Fibroblast of peridontal ligament (primary cell): ENCODE results near the gene BST1.
"Not testable (repeated sequence)": the region's sequence is repeated elsewhere in the genome, so short reads cannot be mapped to it uniquely, and the experiment has no call there.

Source experiments
- DNase-seq: peaks from one replicate; pipeline ENCODE4 v3.0.0-alpha.2; 2010; ENCODE audit errors: extremely low read depth

BST1 gene

GRCh38 chr4:15712214-15712613 lies 9.3 kb downstream of the BST1 start:
- no peak for DNase-seq

- DNase-seq, result no peak
Measured at GRCh38 chr4:15714141-15714540, 11.3 kb downstream of the BST1 start.

GRCh38 chr4:15714646-15715435 lies 12.0 kb downstream of the BST1 start:
- peak; percentile 37 for DNase-seq

- DNase-seq, result no peak
Measured at GRCh38 chr4:15716115-15716514, 13.2 kb downstream of the BST1 start.

GRCh38 chr4:15717086-15717485 lies 14.2 kb downstream of the BST1 start:
- peak; percentile 38 for DNase-seq

GRCh38 chr4:15717657-15718416 lies 15.0 kb downstream of the BST1 start:
- DNase-seq, result no peak

- DNase-seq, result no peak
Measured at GRCh38 chr4:15718465-15718864, 15.6 kb downstream of the BST1 start.

GRCh38 chr4:15718959-15719358 lies 16.1 kb downstream of the BST1 start:
- DNase-seq, result no peak

GRCh38 chr4:15719506-15719905 lies 16.6 kb downstream of the BST1 start:
- no peak for DNase-seq

- no peak for DNase-seq
Measured at GRCh38 chr4:15720851-15721250, 18.0 kb downstream of the BST1 start.

GRCh38 chr4:15725608-15726007 lies 22.7 kb downstream of the BST1 start:
- no peak for DNase-seq

- DNase-seq, result peak; percentile 63
Measured at GRCh38 chr4:15729910-15730533, 27.2 kb downstream of the BST1 start.

GRCh38 chr4:15733061-15733460 lies 30.2 kb downstream of the BST1 start:
- not testable (repeated sequence) for DNase-seq

- DNase-seq, result no peak
Measured at GRCh38 chr4:15735536-15735935, 32.7 kb downstream of the BST1 start.

- DNase-seq, result no peak
Measured at GRCh38 chr4:15736514-15737050, 33.7 kb downstream of the BST1 start.

- no peak for DNase-seq
Measured at GRCh38 chr4:15737255-15737654, 34.4 kb downstream of the BST1 start.

GRCh38 chr4:15738877-15739276 lies 36.0 kb downstream of the BST1 start:
- DNase-seq, result peak; percentile 45

GRCh38 chr4:15740764-15741404 lies 38.0 kb downstream of the BST1 start:
- no peak for DNase-seq

- DNase-seq, result no peak
Measured at GRCh38 chr4:15742083-15742582, 39.3 kb downstream of the BST1 start.

GRCh38 chr4:15742637-15743036 lies 39.8 kb downstream of the BST1 start:
- DNase-seq, result no peak

- peak; percentile 45 for DNase-seq
Measured at GRCh38 chr4:15744016-15744545, 41.2 kb downstream of the BST1 start.
